ENCODE results near the gene PAFAH1B1. TPM values are rescaled to one million over a fixed set of nuclear protein-coding genes. Genes with fewer than 3 reads are reported as not detected.

The PAFAH1B1 gene
- total RNA-seq, 4 donors from 2014 or later = 99.2 to 106 (median 105) TPM

- no peak for TF ChIP-seq CTCF (IDR thresholded peaks at IDR 0.05 in 4 of 5, conservative IDR thresholded peaks at IDR 0.05 in 1 of 5)
- TF ChIP-seq POLR2A (IDR thresholded peaks at IDR 0.05) = no peak
- no peak for ATAC-seq
- intact Hi-C loops (cut with DNase I; ENCODE audit: low total_unique reads) (no loop called here), in situ Hi-C loops (cut with MboI; ENCODE audit: low sequenced_read_pairs in 4 of 4) (no loop called here)
- H3K27me3 ChIP-seq = peaks cover 3 to 15% (median 8%) of the 10 kb centered on the region in 3 donors
- no peak overlapping the region for H3K27ac ChIP-seq
- no peaks in the 10 kb centered on the region for H3K4me1 ChIP-seq
- DNase-seq = no peak
- H3K4me3 ChIP-seq = no peak overlapping the region
- no peaks in the 10 kb centered on the region for H3K9me3 ChIP-seq
- no peaks in the 10 kb centered on the region for H3K36me3 ChIP-seq
Observed at GRCh38 chr17:2549392-2550211, 43.9 kb upstream of the PAFAH1B1 start.

- H3K4me3 ChIP-seq = no peak overlapping the region
- H3K36me3 ChIP-seq = no peaks in the 10 kb centered on the region
- no peak overlapping the region for H3K27ac ChIP-seq
- TF ChIP-seq CTCF (IDR thresholded peaks at IDR 0.05 in 4 of 5, conservative IDR thresholded peaks at IDR 0.05 in 1 of 5) (no peak), POLR2A (IDR thresholded peaks at IDR 0.05) (no peak)
- intact Hi-C loops (cut with DNase I; ENCODE audit: low total_unique reads) (no loop called here), in situ Hi-C loops (cut with MboI; ENCODE audit: low sequenced_read_pairs in 4 of 4) (no loop called here)
- ATAC-seq = no peak
- peaks cover 7 to 15% (median 8%) of the 10 kb centered on the region in 3 donors for H3K27me3 ChIP-seq
- H3K9me3 ChIP-seq = no peaks in the 10 kb centered on the region
- DNase-seq = no peak
- no peaks in the 10 kb centered on the region for H3K4me1 ChIP-seq
Observed at GRCh38 chr17:2551493-2551892, 42.0 kb upstream of the PAFAH1B1 start.

- no peak overlapping the region for H3K4me3 ChIP-seq
- no peak overlapping the region for H3K27ac ChIP-seq
- ATAC-seq (no peak), DNase-seq (no peak)
- intact Hi-C loops (cut with DNase I; ENCODE audit: low total_unique reads) (no loop called here), in situ Hi-C loops (cut with MboI; ENCODE audit: low sequenced_read_pairs in 4 of 4) (no loop called here)
- no peaks in the 10 kb centered on the region for H3K4me1 ChIP-seq
- H3K27me3 ChIP-seq = peaks cover 7 to 15% (median 8%) of the 10 kb centered on the region in 3 donors
- H3K36me3 ChIP-seq = no peaks in the 10 kb centered on the region
- TF ChIP-seq POLR2A (IDR thresholded peaks at IDR 0.05) (no peak), CTCF (IDR thresholded peaks at IDR 0.05 in 4 of 5, conservative IDR thresholded peaks at IDR 0.05 in 1 of 5) (no peak)
- no peaks in the 10 kb centered on the region for H3K9me3 ChIP-seq
Observed at GRCh38 chr17:2551928-2552327, 41.5 kb upstream of the PAFAH1B1 start.

GRCh38 chr17:2560658-2561057 is 32.8 kb upstream of the PAFAH1B1 start:
- Histone ChIP-seq H3K9me3 (no peaks in the 10 kb centered on the region), H3K4me1 (no peaks in the 10 kb centered on the region), H3K27me3 (no peaks in the 10 kb centered on the region), H3K27ac (no peak overlapping the region), H3K36me3 (no peaks in the 10 kb centered on the region), H3K4me3 (no peak overlapping the region)
- intact Hi-C loops (cut with DNase I; ENCODE audit: low total_unique reads) (no loop called here), in situ Hi-C loops (cut with MboI; ENCODE audit: low sequenced_read_pairs in 4 of 4) (no loop called here)
- no peak for ATAC-seq
- no peak for DNase-seq
- TF ChIP-seq CTCF (IDR thresholded peaks at IDR 0.05 in 4 of 5, conservative IDR thresholded peaks at IDR 0.05 in 1 of 5) (no peak), POLR2A (IDR thresholded peaks at IDR 0.05) (no peak)
